ENCODE results near the gene ITGA2.

GRCh38 chr5:53113947-53114346, 124.8 kb downstream of the ITGA2 start:
- TF ChIP-seq YY1 (IDR thresholded peaks at IDR 0.05; ENCODE audit: insufficient read depth, insufficient read length) (no peak), SUZ12 (IDR thresholded peaks at IDR 0.05; ENCODE audit: extremely low read depth, insufficient read depth, insufficient read length) (no peak)

Measured in NT2/D1 (cell line).